SK-N-SH (cell line): Measurements from ENCODE around the gene SCN8A.

ENCODE experiments used
- CTCF ChIP-seq: fragments of 200-600 bp; sonication (generic); IDR thresholded peaks from 2 replicates; pipeline ENCODE4 v1.6.1; 2017; ENCODE audit warnings: antibody characterized with exemption, mild to moderate bottlenecking, moderate library complexity
- FOXJ3 ChIP-seq: sonication (generic); formaldehyde crosslinking; IDR thresholded peaks from 2 replicates; pipeline ENCODE4 v1.5.1; 2020; ENCODE audit warnings: mild to moderate bottlenecking, missing genetic modification reagents
- JUND ChIP-seq: IDR thresholded peaks from 2 replicates; pipeline ENCODE4 v1.4.0; 2012
- NRF1 ChIP-seq: IDR thresholded peaks from 2 replicates; pipeline ENCODE4 v1.6.1; 2012; ENCODE audit warnings: low read depth, mild to moderate bottlenecking, low read length
- POLR2AphosphoS5 ChIP-seq: IDR thresholded peaks from 2 replicates; pipeline ENCODE4 v1.6.1; 2012; ENCODE audit warnings: low read depth, low read length
- RCOR1 ChIP-seq: fragments of 150-350 bp; IDR thresholded peaks from 2 replicates; pipeline ENCODE4 v1.6.1; 2017; ENCODE audit warnings: antibody characterized with exemption, low read length
- REST ChIP-seq: IDR thresholded peaks from 2 replicates; pipeline ENCODE4 v1.6.1; 2012; ENCODE audit warnings: mild to moderate bottlenecking, low read depth, low read length, moderate library complexity
- SIN3A ChIP-seq: IDR thresholded peaks from 2 replicates; pipeline ENCODE4 v1.6.1; 2012; ENCODE audit warnings: low read depth, mild to moderate bottlenecking, low read length, moderate library complexity, borderline replicate concordance
- TAF1 ChIP-seq: IDR thresholded peaks from 2 replicates; pipeline ENCODE4 v1.6.1; 2012; ENCODE audit warnings: low read depth, mild to moderate bottlenecking, low read length, moderate library complexity, borderline replicate concordance
- USF1 ChIP-seq: IDR thresholded peaks from 2 replicates; pipeline ENCODE4 v1.4.0; 2012; ENCODE audit warnings: low read depth, borderline replicate concordance

GRCh38 chr12:51645961-51646360 is 54.9 kb downstream of the SCN8A start:
- no peak for TF ChIP-seq REST
- no peak for TF ChIP-seq CTCF
- no peak for TF ChIP-seq NRF1
- TF ChIP-seq USF1: no peak
- no peak for TF ChIP-seq POLR2AphosphoS5
- TF ChIP-seq RCOR1: no peak
- no peak for TF ChIP-seq JUND
- no peak for TF ChIP-seq SIN3A
- no peak for TF ChIP-seq TAF1
- TF ChIP-seq FOXJ3: no peak
